ENCODE results near the gene STAC2.

The STAC2 gene

GRCh38 chr17:39161962-39162361 is 63.8 kb downstream of the STAC2 start:
- DNase-seq (ENCODE audit: low read depth in 2 of 2) = no peak

Data from fibroblast of skin of left biceps (primary cell).